ENCODE results near the gene RFX3. TPM values are rescaled to one million over a fixed set of nuclear protein-coding genes. Genes with fewer than 3 reads are reported as not detected.

RFX3 gene
- total and polyA plus RNA-seq, 5 donors, result 1.3 to 9.9 (median 5.1) TPM

- DNase-seq (no peak), ATAC-seq (no peak)
- 86% methylated on average over 4 of the region's 4 CpGs for whole genome bisulfite sequencing
Observed at GRCh38 chr9:3243683-3244082, 282.1 kb downstream of the RFX3 start.

GRCh38 chr9:3241290-3241689 lies 284.5 kb downstream of the RFX3 start:
- intact Hi-C loops (cut with DNase I), result loop anchor here in 1 of 4 donors (5.0 kb wide), 1 partner anchor 201 kb away; no protein-coding TSS in a partner anchor
- Histone ChIP-seq H3K27me3 (ENCODE audit: control insufficient read depth, insufficient read depth) (no peaks in the 10 kb centered on the region), H3K4me3 (ENCODE audit: low read length) (no peak overlapping the region), H3K27ac (ENCODE audit: low read length) (no peak overlapping the region), H3K9me3 (ENCODE audit: control insufficient read depth, low read length) (no peaks in the 10 kb centered on the region), H3K4me1 (ENCODE audit: control insufficient read depth, insufficient read depth, low read length) (no peaks in the 10 kb centered on the region)
- ATAC-seq, result no peak
- no peak for DNase-seq
- WGBS, result 56% methylated on average over 3 of the region's 3 CpGs

More at GRCh38 chr9:3243683-3244082, 282.1 kb downstream of the RFX3 start:
- no peak overlapping the region for H3K4me3 ChIP-seq (ENCODE audit: low read length)
- H3K27ac ChIP-seq (ENCODE audit: low read length), result no peak overlapping the region
- no peaks in the 10 kb centered on the region for H3K9me3 ChIP-seq (ENCODE audit: control insufficient read depth, low read length)
- no peaks in the 10 kb centered on the region for H3K4me1 ChIP-seq (ENCODE audit: control insufficient read depth, insufficient read depth, low read length)
- no peaks in the 10 kb centered on the region for H3K27me3 ChIP-seq (ENCODE audit: control insufficient read depth, insufficient read depth)
- intact Hi-C loops (cut with DNase I), result loop anchor here in 1 of 4 donors (5.0 kb wide), 1 partner anchor 199 kb away; no protein-coding TSS in a partner anchor

GRCh38 chr9:3240656-3241268 lies 285.0 kb downstream of the RFX3 start:
- DNase-seq (peak; percentile 57 to 87 (median 71)), ATAC-seq (peak; percentile 88 to 91)
- no peak overlapping the region for H3K27ac ChIP-seq (ENCODE audit: low read length)
- WGBS, result 48% methylated on average over 3 of the region's 3 CpGs
- no peaks in the 10 kb centered on the region for H3K4me1 ChIP-seq (ENCODE audit: control insufficient read depth, insufficient read depth, low read length)
- H3K27me3 ChIP-seq (ENCODE audit: control insufficient read depth, insufficient read depth), result no peaks in the 10 kb centered on the region
- no peak overlapping the region for H3K4me3 ChIP-seq (ENCODE audit: low read length)
- no peaks in the 10 kb centered on the region for H3K9me3 ChIP-seq (ENCODE audit: control insufficient read depth, low read length)
- intact Hi-C loops (cut with DNase I), result loop anchor here in 1 of 4 donors (5.0 kb wide), 1 partner anchor 202 kb away; no protein-coding TSS in a partner anchor

- intact Hi-C loops (cut with DNase I), result no loop called here
- ATAC-seq (no peak), DNase-seq (no peak)
- H3K4me3 ChIP-seq (ENCODE audit: low read length), result no peak overlapping the region
- WGBS, result 95% methylated on average over 4 of the region's 4 CpGs
- H3K27ac ChIP-seq (ENCODE audit: low read length), result no peak overlapping the region
- H3K4me1 ChIP-seq (ENCODE audit: control insufficient read depth, insufficient read depth, low read length), result no peaks in the 10 kb centered on the region
- no peaks in the 10 kb centered on the region for H3K9me3 ChIP-seq (ENCODE audit: control insufficient read depth, low read length)
- no peaks in the 10 kb centered on the region for H3K27me3 ChIP-seq (ENCODE audit: control insufficient read depth, insufficient read depth)
Observed at GRCh38 chr9:3239240-3239639, 286.6 kb downstream of the RFX3 start.

GRCh38 chr9:3238236-3238635 lies 287.6 kb downstream of the RFX3 start:
- DNase-seq, result no peak
- Histone ChIP-seq H3K4me3 (ENCODE audit: low read length) (no peak overlapping the region), H3K27ac (ENCODE audit: low read length) (no peak overlapping the region), H3K4me1 (ENCODE audit: control insufficient read depth, insufficient read depth, low read length) (no peaks in the 10 kb centered on the region), H3K27me3 (ENCODE audit: control insufficient read depth, insufficient read depth) (no peaks in the 10 kb centered on the region), H3K9me3 (ENCODE audit: control insufficient read depth, low read length) (no peaks in the 10 kb centered on the region)
- no peak for ATAC-seq
- WGBS, result 89% methylated on average over 4 of the region's 4 CpGs
- intact Hi-C loops (cut with DNase I), result no loop called here

GRCh38 chr9:3237121-3237520 lies 288.7 kb downstream of the RFX3 start:
- intact Hi-C loops (cut with DNase I), result no loop called here
- Histone ChIP-seq H3K27ac (ENCODE audit: low read length) (no peak overlapping the region), H3K4me3 (ENCODE audit: low read length) (no peak overlapping the region), H3K27me3 (ENCODE audit: control insufficient read depth, insufficient read depth) (no peaks in the 10 kb centered on the region), H3K9me3 (ENCODE audit: control insufficient read depth, low read length) (no peaks in the 10 kb centered on the region), H3K4me1 (ENCODE audit: control insufficient read depth, insufficient read depth, low read length) (no peaks in the 10 kb centered on the region)
- ATAC-seq (no peak), DNase-seq (no peak)

GRCh38 chr9:3235497-3235896 lies 290.3 kb downstream of the RFX3 start:
- H3K9me3 ChIP-seq (ENCODE audit: control insufficient read depth, low read length), result no peaks in the 10 kb centered on the region
- no peak overlapping the region for H3K4me3 ChIP-seq (ENCODE audit: low read length)
- no peaks in the 10 kb centered on the region for H3K4me1 ChIP-seq (ENCODE audit: control insufficient read depth, insufficient read depth, low read length)
- intact Hi-C loops (cut with DNase I), result no loop called here
- ATAC-seq (no peak), DNase-seq (no peak)
- H3K27ac ChIP-seq (ENCODE audit: low read length), result no peak overlapping the region
- 98% methylated on average over 1 of the region's 1 CpG for WGBS
- no peaks in the 10 kb centered on the region for H3K27me3 ChIP-seq (ENCODE audit: control insufficient read depth, insufficient read depth)

- no peak overlapping the region for H3K27ac ChIP-seq (ENCODE audit: low read length)
- ATAC-seq (peak in 1 of 2 donors; percentile 73), DNase-seq (peak in 2 of 3 donors; percentile 50 to 64)
- H3K4me3 ChIP-seq (ENCODE audit: low read length), result no peak overlapping the region
- 55% methylated on average over 7 of the region's 7 CpGs for whole genome bisulfite sequencing
- H3K9me3 ChIP-seq (ENCODE audit: control insufficient read depth, low read length), result no peaks in the 10 kb centered on the region
- H3K4me1 ChIP-seq (ENCODE audit: control insufficient read depth, insufficient read depth, low read length), result no peaks in the 10 kb centered on the region
- intact Hi-C loops (cut with DNase I), result no loop called here
- H3K27me3 ChIP-seq (ENCODE audit: control insufficient read depth, insufficient read depth), result no peaks in the 10 kb centered on the region
Observed at GRCh38 chr9:3224931-3225330, 300.9 kb downstream of the RFX3 start.

GRCh38 chr9:3215658-3216057 lies 310.1 kb downstream of the RFX3 start:
- ATAC-seq, result no peak
- intact Hi-C loops (cut with DNase I), result no loop called here
- H3K27ac ChIP-seq (ENCODE audit: low read length), result no peak overlapping the region
- DNase-seq, result no peak
- H3K4me3 ChIP-seq (ENCODE audit: low read length), result no peak overlapping the region
- H3K27me3 ChIP-seq (ENCODE audit: control insufficient read depth, insufficient read depth), result no peaks in the 10 kb centered on the region
- 48% methylated on average over 1 of the region's 1 CpG for WGBS
- no peaks in the 10 kb centered on the region for H3K4me1 ChIP-seq (ENCODE audit: control insufficient read depth, insufficient read depth, low read length)
- H3K9me3 ChIP-seq (ENCODE audit: control insufficient read depth, low read length), result no peaks in the 10 kb centered on the region

GRCh38 chr9:3214741-3215140 lies 311.1 kb downstream of the RFX3 start:
- DNase-seq (no peak), ATAC-seq (no peak)
- Histone ChIP-seq H3K27me3 (ENCODE audit: control insufficient read depth, insufficient read depth) (no peaks in the 10 kb centered on the region), H3K27ac (ENCODE audit: low read length) (no peak overlapping the region), H3K4me3 (ENCODE audit: low read length) (no peak overlapping the region), H3K9me3 (ENCODE audit: control insufficient read depth, low read length) (no peaks in the 10 kb centered on the region), H3K4me1 (ENCODE audit: control insufficient read depth, insufficient read depth, low read length) (no peaks in the 10 kb centered on the region)
- 55% methylated on average over 4 of the region's 4 CpGs for WGBS
- intact Hi-C loops (cut with DNase I), result no loop called here

GRCh38 chr9:3205421-3206095 lies 320.2 kb downstream of the RFX3 start:
- H3K27ac ChIP-seq (ENCODE audit: low read length), result no peak overlapping the region
- no peak overlapping the region for H3K4me3 ChIP-seq (ENCODE audit: low read length)
- WGBS, result 72% methylated on average over 1 of the region's 1 CpG
- no peaks in the 10 kb centered on the region for H3K27me3 ChIP-seq (ENCODE audit: control insufficient read depth, insufficient read depth)
- intact Hi-C loops (cut with DNase I), result no loop called here
- H3K4me1 ChIP-seq (ENCODE audit: control insufficient read depth, insufficient read depth, low read length), result no peaks in the 10 kb centered on the region
- no peak for ATAC-seq
- no peak for DNase-seq
- H3K9me3 ChIP-seq (ENCODE audit: control insufficient read depth, low read length), result no peaks in the 10 kb centered on the region

Data from right cardiac atrium (tissue), 5 donors.